ENCODE measurements around the gene FRMPD1.

FRMPD1 gene

GRCh38 chr9:37626708-37627292, 24.0 kb upstream of the FRMPD1 start:
- no peak for DNase-seq

- DNase-seq = no peak
Measured at GRCh38 chr9:37632479-37632878, 18.3 kb upstream of the FRMPD1 start.

GRCh38 chr9:37635808-37636207, 14.9 kb upstream of the FRMPD1 start:
- DNase-seq = no peak

- DNase-seq = no peak
Measured at GRCh38 chr9:37636511-37637448, 14.0 kb upstream of the FRMPD1 start.

- no peak for DNase-seq
Measured at GRCh38 chr9:37639109-37639762, 11.5 kb upstream of the FRMPD1 start.

GRCh38 chr9:37639841-37640240, 10.9 kb upstream of the FRMPD1 start:
- DNase-seq = no peak

- DNase-seq = no peak
Measured at GRCh38 chr9:37640246-37640645, 10.5 kb upstream of the FRMPD1 start.

- no peak for DNase-seq
Measured at GRCh38 chr9:37641331-37641730, 9.4 kb upstream of the FRMPD1 start.

- DNase-seq = no peak
Measured at GRCh38 chr9:37643214-37643613, 7.5 kb upstream of the FRMPD1 start.

- no peak for DNase-seq
Measured at GRCh38 chr9:37645903-37646506, 4.7 kb upstream of the FRMPD1 start.

GRCh38 chr9:37650299-37650872, 368 bp upstream of the FRMPD1 start:
- DNase-seq = no peak

GRCh38 chr9:37652261-37652660, 1.5 kb downstream of the FRMPD1 start:
- DNase-seq = no peak

GRCh38 chr9:37653385-37653784, 2.6 kb downstream of the FRMPD1 start:
- no peak for DNase-seq

GRCh38 chr9:37656936-37657335, 6.2 kb downstream of the FRMPD1 start:
- DNase-seq = no peak

GRCh38 chr9:37660691-37661090, 9.9 kb downstream of the FRMPD1 start:
- DNase-seq = no peak

- DNase-seq = no peak
Measured at GRCh38 chr9:37663926-37664325, 13.2 kb downstream of the FRMPD1 start.

- no peak for DNase-seq
Measured at GRCh38 chr9:37667706-37668105, 17.0 kb downstream of the FRMPD1 start.

- no peak for DNase-seq
Measured at GRCh38 chr9:37668116-37668601, 17.4 kb downstream of the FRMPD1 start.

GRCh38 chr9:37669232-37669631, 18.5 kb downstream of the FRMPD1 start:
- DNase-seq = no peak

- no peak for DNase-seq
Measured at GRCh38 chr9:37675661-37676060, 24.9 kb downstream of the FRMPD1 start.

GRCh38 chr9:37676411-37676830, 25.7 kb downstream of the FRMPD1 start:
- no peak for DNase-seq

GRCh38 chr9:37677435-37677834, 26.7 kb downstream of the FRMPD1 start:
- no peak for DNase-seq

GRCh38 chr9:37678789-37679273, 28.1 kb downstream of the FRMPD1 start:
- no peak for DNase-seq
